Measurements from ENCODE around the gene LMCD1.

The LMCD1 gene

DNA sequence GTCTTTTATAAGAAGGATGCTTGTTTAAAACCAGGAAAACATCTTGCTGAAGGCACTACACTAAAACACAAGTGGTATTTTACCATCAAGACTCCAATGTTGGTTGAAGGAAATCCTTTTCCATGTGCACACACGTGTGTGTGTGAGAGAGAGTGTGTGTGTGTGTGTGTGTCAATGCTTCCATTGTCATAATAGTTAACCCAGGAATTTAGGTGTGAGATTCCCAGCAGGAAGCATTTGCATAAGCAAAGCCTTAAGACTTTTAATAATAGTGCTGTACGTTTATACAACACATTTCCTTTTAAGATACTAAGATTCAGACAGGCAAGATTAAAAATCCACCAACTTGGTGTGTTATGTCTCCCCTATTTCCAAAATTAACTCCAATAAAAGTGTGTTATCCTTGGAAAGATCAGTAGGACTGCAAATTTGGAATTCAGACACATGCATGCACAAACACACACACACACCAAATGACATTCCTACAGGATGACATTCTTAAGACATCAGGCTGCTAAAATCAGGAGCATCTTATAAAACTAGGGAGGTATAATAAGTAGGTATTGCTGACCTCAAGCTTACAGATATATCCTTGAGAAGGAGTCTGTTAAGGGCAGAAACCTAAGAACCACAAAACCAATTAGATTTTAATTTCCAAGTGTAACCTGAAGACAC, 18.3 kb downstream of the LMCD1 start:
- no peak for DNase-seq (ENCODE audit: extremely low read depth, insufficient read length)
- H3K4me3 ChIP-seq (replicated peaks; ENCODE audit: low read depth, low read length) = no peak overlapping the region
- H3K36me3 ChIP-seq (ENCODE audit: control insufficient read depth, insufficient read depth, low read length) = no peaks in the 10 kb centered on the region; the same call in 1 of the 2 replicates
- no peaks in the 10 kb centered on the region for H3K27me3 ChIP-seq (replicated peaks; ENCODE audit: control insufficient read depth, insufficient read depth, low read length)
- TF ChIP-seq, protein P1, sequence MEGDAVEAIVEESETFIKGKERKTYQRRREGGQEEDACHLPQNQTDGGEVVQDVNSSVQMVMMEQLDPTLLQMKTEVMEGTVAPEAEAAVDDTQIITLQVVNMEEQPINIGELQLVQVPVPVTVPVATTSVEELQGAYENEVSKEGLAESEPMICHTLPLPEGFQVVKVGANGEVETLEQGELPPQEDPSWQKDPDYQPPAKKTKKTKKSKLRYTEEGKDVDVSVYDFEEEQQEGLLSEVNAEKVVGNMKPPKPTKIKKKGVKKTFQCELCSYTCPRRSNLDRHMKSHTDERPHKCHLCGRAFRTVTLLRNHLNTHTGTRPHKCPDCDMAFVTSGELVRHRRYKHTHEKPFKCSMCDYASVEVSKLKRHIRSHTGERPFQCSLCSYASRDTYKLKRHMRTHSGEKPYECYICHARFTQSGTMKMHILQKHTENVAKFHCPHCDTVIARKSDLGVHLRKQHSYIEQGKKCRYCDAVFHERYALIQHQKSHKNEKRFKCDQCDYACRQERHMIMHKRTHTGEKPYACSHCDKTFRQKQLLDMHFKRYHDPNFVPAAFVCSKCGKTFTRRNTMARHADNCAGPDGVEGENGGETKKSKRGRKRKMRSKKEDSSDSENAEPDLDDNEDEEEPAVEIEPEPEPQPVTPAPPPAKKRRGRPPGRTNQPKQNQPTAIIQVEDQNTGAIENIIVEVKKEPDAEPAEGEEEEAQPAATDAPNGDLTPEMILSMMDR (IDR thresholded peaks at IDR 0.05; ENCODE audit: insufficient read depth, low read length, poor library complexity, severe bottlenecking) = no peak

DNA sequence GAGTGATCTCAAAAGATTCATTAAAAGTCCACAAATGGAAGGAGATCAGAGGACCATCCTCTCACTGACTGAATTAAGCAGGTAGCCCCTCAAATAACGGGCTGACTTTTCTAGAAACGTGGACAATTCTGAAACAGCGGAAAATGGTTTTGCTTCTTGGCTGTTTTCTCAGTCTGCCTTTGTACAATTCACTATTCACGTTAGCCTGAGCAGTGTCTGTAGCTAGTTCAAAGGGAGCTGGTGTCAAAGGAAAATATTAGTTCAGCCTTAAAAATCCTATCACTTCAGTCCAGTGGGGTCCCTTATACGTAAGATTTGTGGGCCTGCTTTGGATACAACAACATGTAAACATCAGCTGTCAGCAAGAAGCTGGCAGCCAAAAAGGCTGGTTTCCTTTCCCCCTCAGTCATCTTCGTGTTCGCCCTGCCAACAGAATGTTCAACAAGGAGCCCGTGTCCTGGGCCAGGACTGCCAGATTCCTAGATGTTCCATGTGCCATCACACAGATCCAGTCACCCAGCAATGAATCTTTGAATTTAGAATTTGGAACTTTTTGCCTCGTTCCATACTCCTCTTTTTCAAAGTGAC, 19.3 kb downstream of the LMCD1 start:
- TF ChIP-seq, protein P1 (IDR thresholded peaks at IDR 0.05; ENCODE audit: insufficient read depth, low read length, poor library complexity, severe bottlenecking) = no peak
- Histone ChIP-seq H3K36me3 (ENCODE audit: control insufficient read depth, insufficient read depth, low read length) (no peaks in the 10 kb centered on the region), H3K27me3 (replicated peaks; ENCODE audit: control insufficient read depth, insufficient read depth, low read length) (no peaks in the 10 kb centered on the region), H3K4me3 (replicated peaks; ENCODE audit: low read depth, low read length) (no peak overlapping the region)
- no peak for DNase-seq (ENCODE audit: extremely low read depth, insufficient read length)

DNA sequence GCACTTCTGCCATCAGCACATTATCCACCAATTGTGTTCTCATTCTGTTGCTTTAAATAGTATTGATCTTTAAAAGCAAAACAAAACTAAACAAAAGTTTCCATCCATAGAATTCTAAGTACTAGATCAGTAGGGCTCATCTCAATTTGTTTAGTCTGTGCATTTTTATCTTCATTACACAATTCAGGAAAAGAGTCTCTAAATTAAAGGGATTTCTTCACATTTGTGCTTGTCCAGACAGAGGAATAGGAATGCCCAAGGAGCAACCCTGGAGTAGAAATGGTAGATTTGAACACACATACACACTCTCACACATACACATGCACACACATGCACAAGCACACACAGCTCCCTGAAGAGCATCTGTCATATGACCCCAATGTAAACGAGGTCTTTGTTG, 21.4 kb downstream of the LMCD1 start:
- no peak overlapping the region for H3K4me3 ChIP-seq (replicated peaks; ENCODE audit: low read depth, low read length)
- no peaks in the 10 kb centered on the region for H3K36me3 ChIP-seq (ENCODE audit: control insufficient read depth, insufficient read depth, low read length)
- TF ChIP-seq, protein P1 (IDR thresholded peaks at IDR 0.05; ENCODE audit: insufficient read depth, low read length, poor library complexity, severe bottlenecking) = no peak
- DNase-seq (ENCODE audit: extremely low read depth, insufficient read length) = no peak
- H3K27me3 ChIP-seq (replicated peaks; ENCODE audit: control insufficient read depth, insufficient read depth, low read length) = no peaks in the 10 kb centered on the region

DNA sequence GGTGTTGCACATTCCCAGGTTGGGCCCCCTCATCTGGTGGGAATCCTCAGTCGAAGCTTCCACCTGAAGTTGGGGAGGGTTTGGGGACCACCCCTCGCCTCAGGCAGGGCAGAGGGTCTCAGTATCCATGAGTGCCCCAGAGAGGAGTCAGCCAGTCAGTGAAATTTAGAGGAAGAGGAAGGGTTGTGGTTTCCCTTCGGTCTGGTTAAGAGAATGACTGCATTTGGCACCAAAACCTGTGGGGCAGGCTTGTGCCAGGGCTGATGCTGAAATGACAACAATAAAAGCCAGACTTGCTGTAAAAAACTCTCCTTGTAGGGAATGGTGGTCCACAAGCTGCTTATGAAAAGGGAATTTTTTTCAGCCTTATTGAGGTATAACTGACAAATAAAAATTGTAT, 22.6 kb downstream of the LMCD1 start:
- Histone ChIP-seq H3K36me3 (ENCODE audit: control insufficient read depth, insufficient read depth, low read length) (no peaks in the 10 kb centered on the region), H3K4me3 (replicated peaks; ENCODE audit: low read depth, low read length) (no peak overlapping the region), H3K27me3 (replicated peaks; ENCODE audit: control insufficient read depth, insufficient read depth, low read length) (no peaks in the 10 kb centered on the region)
- DNase-seq (ENCODE audit: extremely low read depth, insufficient read length) = no peak
- TF ChIP-seq, protein P1 (IDR thresholded peaks at IDR 0.05; ENCODE audit: insufficient read depth, low read length, poor library complexity, severe bottlenecking) = no peak

DNA sequence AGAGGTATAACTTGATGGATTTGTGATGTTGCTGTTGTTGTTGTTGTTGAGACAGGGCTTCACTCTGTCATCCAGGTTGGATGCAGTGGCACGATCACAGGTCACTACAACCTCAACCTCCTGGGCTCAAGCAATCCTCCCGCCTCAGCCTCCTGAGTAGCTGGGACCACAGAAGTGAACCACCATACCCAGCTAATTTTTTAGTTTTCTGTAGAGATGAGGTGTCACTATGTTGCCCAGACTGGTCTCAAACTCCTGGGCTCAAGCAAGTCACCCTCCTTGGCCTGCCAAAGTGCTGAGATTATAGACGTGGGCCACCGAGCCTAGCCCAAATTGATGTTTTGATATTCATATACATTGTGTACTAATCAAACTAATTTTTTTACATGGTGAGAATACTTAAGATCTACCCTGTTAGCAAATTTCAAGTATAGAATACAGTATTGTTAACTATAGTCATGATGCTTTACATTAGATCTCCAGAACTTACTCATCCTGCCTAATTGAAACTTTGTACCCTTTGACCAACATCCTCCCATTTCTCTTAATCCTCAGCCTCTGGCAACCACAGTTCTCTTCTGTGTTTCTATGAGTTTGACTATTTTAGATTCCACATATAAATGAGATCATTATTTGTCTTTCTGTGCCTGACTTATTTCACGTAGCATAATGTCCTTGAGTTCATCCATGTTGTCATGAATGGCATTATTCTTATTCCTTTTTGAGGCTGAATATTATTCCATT, 23.2 kb downstream of the LMCD1 start:
- Histone ChIP-seq H3K27me3 (replicated peaks; ENCODE audit: control insufficient read depth, insufficient read depth, low read length) (no peaks in the 10 kb centered on the region), H3K36me3 (ENCODE audit: control insufficient read depth, insufficient read depth, low read length) (no peaks in the 10 kb centered on the region), H3K4me3 (replicated peaks; ENCODE audit: low read depth, low read length) (no peak overlapping the region)
- TF ChIP-seq, protein P1 (IDR thresholded peaks at IDR 0.05; ENCODE audit: insufficient read depth, low read length, poor library complexity, severe bottlenecking) = no peak
- no peak for DNase-seq (ENCODE audit: extremely low read depth, insufficient read length)
